Measurements from ENCODE around the gene CEACAM20. TPM values are rescaled to one million over a fixed set of nuclear protein-coding genes. Genes with fewer than 3 reads are reported as not detected.
"Not testable (repeated sequence)": the region's sequence is repeated elsewhere in the genome, so short reads cannot be mapped to it uniquely, and the experiment has no call there.

The CEACAM20 gene
- total and polyA plus RNA-seq, 5 donors from 2014 or later = not detected

- H3K27me3 Mint-ChIP-seq = no peaks in the 10 kb centered on the region
- DNase-seq (no peak), ATAC-seq (ENCODE audit: low read depth in 2 of 2) (no peak)
- no peak overlapping the region for H3K4me3 Mint-ChIP-seq
- H3K27ac Mint-ChIP-seq = no peak overlapping the region
- H3K9me3 ChIP-seq (ENCODE audit: control insufficient read depth in 2 of 2, low read length in 2 of 2) = peaks cover 0 to 4% of the 10 kb centered on the region in 2 experiments
- H3K27me3 ChIP-seq (ENCODE audit: control insufficient read depth, insufficient read depth, low read length) = no peaks in the 10 kb centered on the region
- no peak overlapping the region for H3K27ac ChIP-seq (ENCODE audit: insufficient read depth, low read length, poor library complexity, severe bottlenecking)
- no peak overlapping the region for H3K4me3 ChIP-seq (ENCODE audit: low read depth, low read length)
- H3K36me3 ChIP-seq (ENCODE audit: control insufficient read depth, insufficient read depth, low read length) = no peaks in the 10 kb centered on the region
- no peaks in the 10 kb centered on the region for H3K36me3 Mint-ChIP-seq
- no peaks in the 10 kb centered on the region for H3K4me1 ChIP-seq (ENCODE audit: control insufficient read depth, insufficient read depth, low read length, poor library complexity, severe bottlenecking)
- H3K4me1 Mint-ChIP-seq = no peaks in the 10 kb centered on the region
- peaks cover 0 to 25% (median 12%) of the 10 kb centered on the region in 7 donors for H3K9me3 Mint-ChIP-seq
Observed at GRCh38 chr19:44544031-44544430, 14.6 kb upstream of the CEACAM20 start.

GRCh38 chr19:44542671-44543070, 13.2 kb upstream of the CEACAM20 start:
- H3K4me1 ChIP-seq (ENCODE audit: control insufficient read depth, insufficient read depth, low read length, poor library complexity, severe bottlenecking) = no peaks in the 10 kb centered on the region
- no peaks in the 10 kb centered on the region for H3K27me3 Mint-ChIP-seq
- H3K27ac Mint-ChIP-seq = no peak overlapping the region
- DNase-seq (no peak), ATAC-seq (ENCODE audit: low read depth in 2 of 2) (no peak)
- H3K4me3 Mint-ChIP-seq = no peak overlapping the region
- H3K9me3 ChIP-seq (ENCODE audit: control insufficient read depth in 2 of 2, low read length in 2 of 2) = no peaks in the 10 kb centered on the region
- no peak overlapping the region for H3K4me3 ChIP-seq (ENCODE audit: low read depth, low read length)
- no peaks in the 10 kb centered on the region for H3K4me1 Mint-ChIP-seq
- no peaks in the 10 kb centered on the region for H3K36me3 ChIP-seq (ENCODE audit: control insufficient read depth, insufficient read depth, low read length)
- no peak overlapping the region for H3K27ac ChIP-seq (ENCODE audit: insufficient read depth, low read length, poor library complexity, severe bottlenecking)
- peaks cover 0 to 29% (median 14%) of the 10 kb centered on the region in 7 donors for H3K9me3 Mint-ChIP-seq
- H3K36me3 Mint-ChIP-seq = no peaks in the 10 kb centered on the region
- H3K27me3 ChIP-seq (ENCODE audit: control insufficient read depth, insufficient read depth, low read length) = no peaks in the 10 kb centered on the region

- Histone ChIP-seq H3K9me3 (ENCODE audit: control insufficient read depth in 2 of 2, low read length in 2 of 2) (peaks cover 3% of the 10 kb centered on the region in 2 experiments), H3K27me3 (ENCODE audit: control insufficient read depth, insufficient read depth, low read length) (no peaks in the 10 kb centered on the region), H3K4me3 (ENCODE audit: low read depth, low read length) (no peak overlapping the region), H3K27ac (ENCODE audit: insufficient read depth, low read length, poor library complexity, severe bottlenecking) (no peak overlapping the region), H3K36me3 (ENCODE audit: control insufficient read depth, insufficient read depth, low read length) (no peaks in the 10 kb centered on the region), H3K4me1 (ENCODE audit: control insufficient read depth, insufficient read depth, low read length, poor library complexity, severe bottlenecking) (no peaks in the 10 kb centered on the region)
- Mint-ChIP-seq H3K9me3 (peaks cover 0 to 41% (median 16%) of the 10 kb centered on the region in 7 donors), H3K4me1 (no peaks in the 10 kb centered on the region), H3K36me3 (no peaks in the 10 kb centered on the region), H3K27me3 (no peaks in the 10 kb centered on the region), H3K4me3 (no peak overlapping the region), H3K27ac (no peak overlapping the region)
- no peak for DNase-seq
- ATAC-seq (ENCODE audit: low read depth in 2 of 2) = no peak
Observed at GRCh38 chr19:44540736-44541135, 11.3 kb upstream of the CEACAM20 start.

- H3K27ac Mint-ChIP-seq = no peak overlapping the region
Observed at GRCh38 chr19:44539991-44540390, 10.5 kb upstream of the CEACAM20 start.

GRCh38 chr19:44539236-44539826, 9.9 kb upstream of the CEACAM20 start:
- H3K36me3 ChIP-seq (ENCODE audit: control insufficient read depth, insufficient read depth, low read length) = no peaks in the 10 kb centered on the region
- no peak overlapping the region for H3K27ac ChIP-seq (ENCODE audit: insufficient read depth, low read length, poor library complexity, severe bottlenecking)
- H3K4me3 ChIP-seq (ENCODE audit: low read depth, low read length) = no peak overlapping the region
- no peaks in the 10 kb centered on the region for H3K27me3 ChIP-seq (ENCODE audit: control insufficient read depth, insufficient read depth, low read length)
- Mint-ChIP-seq H3K27me3 (no peaks in the 10 kb centered on the region), H3K27ac (no peak overlapping the region), H3K9me3 (peaks cover 0 to 47% (median 18%) of the 10 kb centered on the region in 7 donors), H3K4me3 (no peak overlapping the region), H3K36me3 (no peaks in the 10 kb centered on the region), H3K4me1 (no peaks in the 10 kb centered on the region)
- no peaks in the 10 kb centered on the region for H3K4me1 ChIP-seq (ENCODE audit: control insufficient read depth, insufficient read depth, low read length, poor library complexity, severe bottlenecking)
- DNase-seq (no peak), ATAC-seq (ENCODE audit: low read depth in 2 of 2) (no peak)
- H3K9me3 ChIP-seq (ENCODE audit: control insufficient read depth in 2 of 2, low read length in 2 of 2) = peaks cover 4 to 6% of the 10 kb centered on the region in 2 experiments

More at GRCh38 chr19:44539991-44540390, 10.5 kb upstream of the CEACAM20 start:
- no peaks in the 10 kb centered on the region for H3K4me1 Mint-ChIP-seq
- H3K27me3 Mint-ChIP-seq = no peaks in the 10 kb centered on the region
- DNase-seq (no peak), ATAC-seq (ENCODE audit: low read depth in 2 of 2) (no peak)
- no peaks in the 10 kb centered on the region for H3K36me3 Mint-ChIP-seq
- H3K4me3 ChIP-seq (ENCODE audit: low read depth, low read length) = no peak overlapping the region
- H3K9me3 ChIP-seq (ENCODE audit: control insufficient read depth in 2 of 2, low read length in 2 of 2) = peaks cover 4 to 6% of the 10 kb centered on the region in 2 experiments
- no peaks in the 10 kb centered on the region for H3K27me3 ChIP-seq (ENCODE audit: control insufficient read depth, insufficient read depth, low read length)
- H3K9me3 Mint-ChIP-seq = peaks cover 0 to 48% (median 18%) of the 10 kb centered on the region in 7 donors
- H3K36me3 ChIP-seq (ENCODE audit: control insufficient read depth, insufficient read depth, low read length) = no peaks in the 10 kb centered on the region
- no peak overlapping the region for H3K4me3 Mint-ChIP-seq
- no peak overlapping the region for H3K27ac ChIP-seq (ENCODE audit: insufficient read depth, low read length, poor library complexity, severe bottlenecking)
- no peaks in the 10 kb centered on the region for H3K4me1 ChIP-seq (ENCODE audit: control insufficient read depth, insufficient read depth, low read length, poor library complexity, severe bottlenecking)

GRCh38 chr19:44535361-44535760, 5.9 kb upstream of the CEACAM20 start:
- H3K4me3 Mint-ChIP-seq; H3K27ac Mint-ChIP-seq; DNase-seq; H3K27me3 ChIP-seq (ENCODE audit: control insufficient read depth, insufficient read depth, low read length); H3K4me1 Mint-ChIP-seq; H3K27ac ChIP-seq (ENCODE audit: insufficient read depth, low read length, poor library complexity, severe bottlenecking); ATAC-seq (ENCODE audit: low read depth in 2 of 2); H3K36me3 Mint-ChIP-seq; H3K27me3 Mint-ChIP-seq; H3K4me3 ChIP-seq (ENCODE audit: low read depth, low read length); H3K9me3 ChIP-seq (ENCODE audit: control insufficient read depth in 2 of 2, low read length in 2 of 2); H3K36me3 ChIP-seq (ENCODE audit: control insufficient read depth, insufficient read depth, low read length); H3K4me1 ChIP-seq (ENCODE audit: control insufficient read depth, insufficient read depth, low read length, poor library complexity, severe bottlenecking): not testable (repeated sequence)
- peaks cover 0 to 42% (median 19%) of the 10 kb centered on the region in 7 donors for H3K9me3 Mint-ChIP-seq

GRCh38 chr19:44532819-44533218, 3.3 kb upstream of the CEACAM20 start:
- H3K36me3 ChIP-seq (ENCODE audit: control insufficient read depth, insufficient read depth, low read length) = no peaks in the 10 kb centered on the region
- no peaks in the 10 kb centered on the region for H3K27me3 ChIP-seq (ENCODE audit: control insufficient read depth, insufficient read depth, low read length)
- DNase-seq (no peak), ATAC-seq (ENCODE audit: low read depth in 2 of 2) (no peak)
- Mint-ChIP-seq H3K27me3 (no peaks in the 10 kb centered on the region), H3K4me3 (no peak overlapping the region), H3K36me3 (peaks cover 3% of the 10 kb centered on the region), H3K27ac (no peak overlapping the region), H3K4me1 (no peaks in the 10 kb centered on the region), H3K9me3 (peaks cover 0 to 39% (median 15%) of the 10 kb centered on the region in 7 donors)
- H3K9me3 ChIP-seq (ENCODE audit: control insufficient read depth in 2 of 2, low read length in 2 of 2) = peaks cover 6 to 7% of the 10 kb centered on the region in 2 experiments
- H3K27ac ChIP-seq (ENCODE audit: insufficient read depth, low read length, poor library complexity, severe bottlenecking) = no peak overlapping the region
- H3K4me1 ChIP-seq (ENCODE audit: control insufficient read depth, insufficient read depth, low read length, poor library complexity, severe bottlenecking) = no peaks in the 10 kb centered on the region
- no peak overlapping the region for H3K4me3 ChIP-seq (ENCODE audit: low read depth, low read length)

GRCh38 chr19:44530777-44531176, 1.3 kb upstream of the CEACAM20 start:
- Histone ChIP-seq H3K27me3 (ENCODE audit: control insufficient read depth, insufficient read depth, low read length) (no peaks in the 10 kb centered on the region), H3K4me3 (ENCODE audit: low read depth, low read length) (no peak overlapping the region), H3K27ac (ENCODE audit: insufficient read depth, low read length, poor library complexity, severe bottlenecking) (no peak overlapping the region), H3K36me3 (ENCODE audit: control insufficient read depth, insufficient read depth, low read length) (no peaks in the 10 kb centered on the region), H3K9me3 (ENCODE audit: control insufficient read depth in 2 of 2, low read length in 2 of 2) (peaks cover 4 to 7% of the 10 kb centered on the region in 2 experiments), H3K4me1 (ENCODE audit: control insufficient read depth, insufficient read depth, low read length, poor library complexity, severe bottlenecking) (no peaks in the 10 kb centered on the region)
- no peaks in the 10 kb centered on the region for H3K4me1 Mint-ChIP-seq
- ATAC-seq (ENCODE audit: low read depth in 2 of 2) (no peak), DNase-seq (no peak)
- peaks cover 0 to 31% (median 8%) of the 10 kb centered on the region in 7 donors for H3K9me3 Mint-ChIP-seq
- H3K4me3 Mint-ChIP-seq = peak overlapping the region in 1 of 4 donors; percentile 15
- H3K27me3 Mint-ChIP-seq = no peaks in the 10 kb centered on the region
- no peak overlapping the region for H3K27ac Mint-ChIP-seq
- peaks cover 3% of the 10 kb centered on the region for H3K36me3 Mint-ChIP-seq

All from CD4-positive, CD25-positive, alpha-beta regulatory T cell (primary cell).